Mesenchymal stem cell (in vitro differentiated cells and primary cell): ENCODE data around the gene DGCR2.

Experiments used
- DNase-seq: peaks from one replicate; pipeline ENCODE4 v3.0.0-alpha.2; 2013
- H2AFZ ChIP-seq: one replicate; pipeline ENCODE4 v1.6.1; 2013; ENCODE audit warnings: low read depth, mild to moderate bottlenecking, control low read depth, inconsistent platforms, low read length, moderate library complexity
- H2AK5ac ChIP-seq: 2 replicates; pipeline ENCODE4 v1.6.1; 2013; ENCODE audit warnings: low read length, moderate library complexity, mild to moderate bottlenecking, inconsistent platforms; ENCODE audit not compliant: severe bottlenecking
- H2BK120ac ChIP-seq: one replicate; pipeline ENCODE4 v1.6.1; 2013; ENCODE audit warnings: low read depth, mild to moderate bottlenecking, inconsistent platforms, low read length, moderate library complexity
- H2BK12ac ChIP-seq, 2 experiments: one replicate each; pipeline ENCODE4 v1.6.1; 2013; ENCODE audit warnings: inconsistent platforms in 2 of 2, low read length in 2 of 2, mild to moderate bottlenecking in 2 of 2, moderate library complexity in 2 of 2, control low read depth in 1 of 2
- H2BK15ac ChIP-seq: one replicate; pipeline ENCODE4 v1.6.1; 2013; ENCODE audit warnings: mild to moderate bottlenecking, low read depth, inconsistent platforms; ENCODE audit not compliant: poor library complexity, severe bottlenecking
- H2BK5ac ChIP-seq: 2 replicates; pipeline ENCODE4 v1.6.1; 2013; ENCODE audit warnings: low read depth, mild to moderate bottlenecking, low read length, control low read depth, inconsistent platforms; ENCODE audit not compliant: poor library complexity, severe bottlenecking
- H3K14ac ChIP-seq, 2 experiments: one replicate each; pipeline ENCODE4 v1.6.1; 2013; ENCODE audit warnings: inconsistent platforms in 2 of 2, low read length in 2 of 2, control low read depth in 1 of 2, mild to moderate bottlenecking in 1 of 2, moderate library complexity in 1 of 2
- H3K18ac ChIP-seq, 2 experiments: one replicate each; pipeline ENCODE4 v1.6.1; 2013; ENCODE audit warnings: inconsistent platforms in 2 of 2, low read length in 2 of 2, control low read depth in 1 of 2, low read depth in 1 of 2, mild to moderate bottlenecking in 1 of 2
- H3K23ac ChIP-seq, 2 experiments: one replicate each; pipeline ENCODE4 v1.6.1; 2013; ENCODE audit warnings: inconsistent platforms in 2 of 2, low read length in 2 of 2, mild to moderate bottlenecking in 2 of 2, moderate library complexity in 2 of 2, control low read depth in 1 of 2
- H3K27ac ChIP-seq: 2 replicates; pipeline ENCODE4 v1.5.1; 2013; ENCODE audit warnings: mild to moderate bottlenecking, moderate library complexity, low read length, control low read depth, inconsistent platforms; ENCODE audit not compliant: poor library complexity, severe bottlenecking
- H3K27me3 ChIP-seq, 2 experiments: 2 replicates each; pipeline versions ENCODE4 v1.6.1 to v1.7.0; 2013; ENCODE audit warnings: low read length in 2 of 2, mild to moderate bottlenecking in 2 of 2, moderate library complexity in 2 of 2, control low read depth in 1 of 2, inconsistent platforms in 1 of 2; ENCODE audit not compliant: control insufficient read depth in 1 of 2, insufficient read depth in 1 of 2
- H3K36me3 ChIP-seq, 2 experiments: 2 replicates each; pipeline versions ENCODE4 v1.6.1 to v1.7.0; 2013; ENCODE audit warnings: low read length in 2 of 2, control low read depth in 1 of 2, inconsistent platforms in 1 of 2, low read depth in 1 of 2, mild to moderate bottlenecking in 1 of 2; ENCODE audit not compliant: insufficient read depth in 2 of 2, control insufficient read depth in 1 of 2
- H3K4ac ChIP-seq, 2 experiments: one replicate each; pipeline ENCODE4 v1.6.1; 2013; ENCODE audit warnings: inconsistent platforms in 2 of 2, low read length in 2 of 2, mild to moderate bottlenecking in 2 of 2, moderate library complexity in 2 of 2, control low read depth in 1 of 2, low read depth in 1 of 2
- H3K4me1 ChIP-seq: 2 replicates; pipeline ENCODE4 v1.6.1; 2013; ENCODE audit warnings: low read depth, low read length, control low read depth; ENCODE audit not compliant: control insufficient read depth, insufficient read depth
- H3K4me2 ChIP-seq: 2 replicates; pipeline ENCODE4 v1.6.1; 2013; ENCODE audit warnings: low read length, mild to moderate bottlenecking, inconsistent platforms; ENCODE audit not compliant: poor library complexity, severe bottlenecking
- H3K4me3 ChIP-seq, 2 experiments: 2 replicates each; pipeline versions ENCODE4 v1.5.1 to v1.7.0; 2013; ENCODE audit warnings: low read length in 2 of 2, mild to moderate bottlenecking in 2 of 2, control low read depth in 1 of 2, low read depth in 1 of 2; ENCODE audit not compliant: insufficient read depth in 1 of 2
- H3K79me1 ChIP-seq: replicated peaks from 2 replicates; pipeline ENCODE4 v1.6.1; 2013; ENCODE audit warnings: mild to moderate bottlenecking, control low read depth, low read length, inconsistent platforms; ENCODE audit not compliant: poor library complexity, severe bottlenecking
- H3K9ac ChIP-seq: 2 replicates; pipeline ENCODE4 v1.7.0; 2013; ENCODE audit warnings: mild to moderate bottlenecking, low read length, moderate library complexity
- H3K9me3 ChIP-seq: 2 replicates; pipeline ENCODE4 v1.7.0; 2013; ENCODE audit warnings: mild to moderate bottlenecking, low read length; ENCODE audit not compliant: control insufficient read depth
- H4K8ac ChIP-seq: one replicate; pipeline ENCODE4 v1.6.1; 2013; ENCODE audit warnings: inconsistent platforms, mild to moderate bottlenecking, low read length, moderate library complexity
- H4K91ac ChIP-seq: one replicate; pipeline ENCODE4 v1.6.1; 2013; ENCODE audit warnings: mild to moderate bottlenecking, low read length, inconsistent platforms
- WGBS: methylation state at CpG from one replicate; pipeline ENCODE4 v1.1.7; 2013; ENCODE audit warnings: mixed read lengths; 5-methylcytosine and 5-hydroxymethylcytosine counted together

Gene DGCR2

DNA sequence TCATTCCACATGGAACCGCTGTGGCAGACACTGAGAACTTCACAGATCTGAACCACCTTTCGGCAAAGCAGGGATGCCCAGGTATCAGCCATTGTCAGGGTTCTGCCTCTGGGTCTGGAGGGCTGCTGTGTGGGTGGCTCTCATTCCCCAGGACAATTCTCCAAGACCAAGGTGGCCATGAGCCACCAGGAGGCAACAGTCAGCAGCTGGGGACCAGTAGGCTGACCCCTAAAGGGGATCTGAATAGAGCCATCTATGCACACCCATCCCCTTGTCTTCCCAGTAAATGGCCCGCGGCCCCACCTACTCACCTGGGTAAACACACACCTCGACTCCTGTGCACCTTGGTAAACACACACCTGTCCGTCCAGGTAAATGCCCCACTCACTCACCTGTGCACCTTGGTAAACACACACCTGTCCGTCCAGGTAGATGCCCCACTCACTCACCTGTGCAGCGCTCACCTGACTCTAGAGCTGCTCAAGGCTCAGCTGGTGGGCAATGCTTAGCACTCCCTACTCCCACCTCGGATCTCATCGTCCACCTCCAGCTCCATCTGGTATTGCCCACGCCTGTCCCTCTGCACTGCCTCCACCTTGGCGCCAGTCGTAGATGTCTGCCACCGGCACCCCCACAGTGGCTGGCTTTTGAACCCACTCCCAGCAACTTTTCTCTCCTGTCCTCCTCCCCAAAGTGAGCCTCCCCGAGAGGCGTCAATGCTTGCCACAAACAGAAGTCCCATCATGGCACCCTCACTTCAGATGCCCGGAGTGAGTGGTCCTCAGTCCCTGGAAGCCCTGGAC lies 46.1 kb upstream of the DGCR2 start:
- H2BK15ac ChIP-seq = peak overlapping the region; percentile 17
- no peak overlapping the region for H3K4ac ChIP-seq
- H2AK5ac ChIP-seq = no peak overlapping the region
- peaks cover 37 to 38% of the 10 kb centered on the region in 2 experiments for H3K27me3 ChIP-seq
- no peak overlapping the region for H2BK120ac ChIP-seq
- no peak overlapping the region for H3K4me3 ChIP-seq
- no peak overlapping the region for H3K23ac ChIP-seq
- peaks cover 28% of the 10 kb centered on the region for H3K4me1 ChIP-seq
- peaks cover 0 to 5% of the 10 kb centered on the region in 2 experiments for H3K36me3 ChIP-seq
- no peak overlapping the region for H3K9ac ChIP-seq
- H4K91ac ChIP-seq = no peak overlapping the region
- no peak overlapping the region for H4K8ac ChIP-seq
- H3K18ac ChIP-seq = no peak overlapping the region
- H3K27ac ChIP-seq = no peak overlapping the region
- H3K14ac ChIP-seq = no peak overlapping the region
- H2AFZ ChIP-seq = no peak overlapping the region
- 83% methylated on average over 17 of the region's 17 CpGs for WGBS
- no peaks in the 10 kb centered on the region for H3K9me3 ChIP-seq
- no peak overlapping the region for H2BK12ac ChIP-seq
- no peak overlapping the region for H3K4me2 ChIP-seq
- H3K79me1 ChIP-seq = no peaks in the 10 kb centered on the region
- H2BK5ac ChIP-seq = no peak overlapping the region
- DNase-seq = no peak

DNA sequence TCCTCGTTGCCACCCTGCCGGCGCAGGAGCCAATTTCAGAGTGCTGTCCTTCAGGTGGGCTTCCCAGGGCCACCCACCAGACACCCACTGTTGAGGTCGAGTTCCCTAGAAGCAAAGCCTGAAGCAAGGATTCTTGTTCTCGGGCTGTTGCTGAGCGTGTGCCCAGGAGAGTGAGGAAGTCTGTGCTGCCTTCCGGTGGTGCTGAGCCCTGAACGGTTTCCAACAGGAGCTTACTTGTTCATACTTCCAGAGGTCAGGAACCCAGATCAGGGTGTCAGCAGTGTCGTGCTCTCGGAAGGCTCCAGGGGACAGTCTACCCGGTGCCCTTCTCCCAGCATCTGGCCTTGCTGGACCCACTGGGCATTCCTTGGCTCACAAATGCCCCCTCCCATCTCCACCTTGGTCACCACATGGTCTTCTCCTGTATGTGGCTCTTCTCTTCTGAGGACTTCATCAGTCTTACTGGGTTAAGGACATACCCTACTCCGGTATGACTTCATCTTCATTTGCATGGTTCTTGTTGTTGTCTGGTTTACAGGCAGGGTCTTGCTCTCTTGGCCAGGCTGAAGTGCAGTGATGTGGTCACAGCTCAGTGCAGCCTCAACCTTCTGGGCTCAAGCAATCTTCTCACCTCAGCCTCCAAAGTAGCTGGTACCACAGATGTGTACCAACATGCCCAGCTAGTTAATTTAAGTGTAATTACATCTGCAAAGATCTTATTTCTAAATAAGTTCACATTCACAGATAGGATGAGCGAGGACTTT lies 45.1 kb upstream of the DGCR2 start:
- H3K4ac ChIP-seq = no peak overlapping the region
- H2AFZ ChIP-seq = no peak overlapping the region
- peaks cover 42% of the 10 kb centered on the region in 2 experiments for H3K27me3 ChIP-seq
- H3K14ac ChIP-seq = no peak overlapping the region
- H3K36me3 ChIP-seq = no peaks in the 10 kb centered on the region
- no peak overlapping the region for H3K9ac ChIP-seq
- H3K27ac ChIP-seq = no peak overlapping the region
- peaks cover 18% of the 10 kb centered on the region for H3K4me1 ChIP-seq
- H2BK5ac ChIP-seq = no peak overlapping the region
- H2AK5ac ChIP-seq = no peak overlapping the region
- H3K9me3 ChIP-seq = no peaks in the 10 kb centered on the region
- H2BK12ac ChIP-seq = no peak overlapping the region
- no peaks in the 10 kb centered on the region for H3K79me1 ChIP-seq
- 85% methylated on average over 13 of the region's 13 CpGs for WGBS
- no peak overlapping the region for H2BK120ac ChIP-seq
- H3K4me3 ChIP-seq = no peak overlapping the region
- no peak for DNase-seq
- no peak overlapping the region for H3K23ac ChIP-seq
- H4K91ac ChIP-seq = no peak overlapping the region
- H3K18ac ChIP-seq = no peak overlapping the region
- H3K4me2 ChIP-seq = no peak overlapping the region
- no peak overlapping the region for H2BK15ac ChIP-seq
- no peak overlapping the region for H4K8ac ChIP-seq

DNA sequence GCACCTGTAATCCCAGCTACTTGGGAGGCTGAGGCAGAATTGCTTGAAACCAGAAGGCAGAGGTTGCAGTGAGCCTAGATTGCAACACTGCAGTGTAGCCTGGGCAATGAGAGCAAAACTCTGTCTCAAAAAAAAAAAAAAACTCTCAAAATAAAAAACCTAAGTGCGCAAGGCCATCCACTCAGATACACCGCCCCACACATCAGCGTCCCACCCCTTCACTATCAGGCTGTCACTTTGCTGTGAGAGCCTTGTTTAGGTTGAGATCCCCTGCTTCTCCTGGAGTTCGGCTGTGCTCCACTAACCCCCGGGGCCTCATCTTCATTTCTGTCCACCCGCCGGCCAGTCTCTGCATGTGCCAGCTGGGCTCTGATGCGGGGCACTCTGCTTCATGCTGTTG lies 44.2 kb upstream of the DGCR2 start:
- no peak overlapping the region for H3K4me3 ChIP-seq
- no peak overlapping the region for H2BK5ac ChIP-seq
- H3K27ac ChIP-seq = no peak overlapping the region
- no peaks in the 10 kb centered on the region for H3K9me3 ChIP-seq
- no peak overlapping the region for H2BK15ac ChIP-seq
- no peak for DNase-seq
- no peaks in the 10 kb centered on the region for H3K36me3 ChIP-seq
- H4K8ac ChIP-seq = no peak overlapping the region
- no peak overlapping the region for H2BK12ac ChIP-seq
- H3K23ac ChIP-seq = no peak overlapping the region
- no peaks in the 10 kb centered on the region for H3K79me1 ChIP-seq
- H2AFZ ChIP-seq = no peak overlapping the region
- peaks cover 45 to 49% of the 10 kb centered on the region in 2 experiments for H3K27me3 ChIP-seq
- no peak overlapping the region for H3K4ac ChIP-seq
- no peak overlapping the region for H2AK5ac ChIP-seq
- H4K91ac ChIP-seq = no peak overlapping the region
- H3K4me2 ChIP-seq = no peak overlapping the region
- H3K18ac ChIP-seq = no peak overlapping the region
- 86% methylated on average over 8 of the region's 8 CpGs for WGBS
- peaks cover 15% of the 10 kb centered on the region for H3K4me1 ChIP-seq
- H3K9ac ChIP-seq = no peak overlapping the region
- H2BK120ac ChIP-seq = no peak overlapping the region
- H3K14ac ChIP-seq = no peak overlapping the region

DNA sequence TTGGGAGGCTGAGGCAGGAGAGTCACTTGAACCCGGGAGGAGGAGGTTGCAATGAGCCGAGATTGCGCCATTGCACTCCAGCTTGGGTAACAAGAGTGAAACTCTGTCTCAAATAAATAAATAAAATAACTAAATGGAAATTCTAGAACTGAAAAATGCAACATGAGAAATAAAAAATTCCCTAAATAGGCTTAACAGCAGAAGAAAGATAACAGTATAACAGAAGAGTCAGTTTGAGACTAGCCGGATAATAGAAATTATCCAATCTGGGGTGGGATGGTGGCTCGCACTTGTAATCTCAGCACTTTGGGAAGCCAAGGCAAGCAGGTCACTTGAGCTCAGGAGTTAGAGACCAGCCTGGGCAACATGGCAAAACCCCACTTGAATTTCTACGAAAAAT lies 42.2 kb upstream of the DGCR2 start:
- no peak overlapping the region for H3K18ac ChIP-seq
- H3K9ac ChIP-seq = no peak overlapping the region
- H4K8ac ChIP-seq = no peak overlapping the region
- H3K4me3 ChIP-seq = no peak overlapping the region
- H3K4me1 ChIP-seq = peaks cover 4% of the 10 kb centered on the region
- no peaks in the 10 kb centered on the region for H3K9me3 ChIP-seq
- no peak overlapping the region for H2BK12ac ChIP-seq
- 92% methylated on average over 4 of the region's 6 CpGs for WGBS
- no peak overlapping the region for H2BK5ac ChIP-seq
- H2BK15ac ChIP-seq = no peak overlapping the region
- no peak overlapping the region for H3K4me2 ChIP-seq
- H3K27me3 ChIP-seq = peaks cover 36 to 46% of the 10 kb centered on the region in 2 experiments
- no peak overlapping the region for H2AK5ac ChIP-seq
- no peak overlapping the region for H2BK120ac ChIP-seq
- H3K27ac ChIP-seq = no peak overlapping the region
- no peak overlapping the region for H3K23ac ChIP-seq
- no peak overlapping the region for H3K14ac ChIP-seq
- no peaks in the 10 kb centered on the region for H3K36me3 ChIP-seq
- no peak overlapping the region for H3K4ac ChIP-seq
- H4K91ac ChIP-seq = no peak overlapping the region
- H2AFZ ChIP-seq = no peak overlapping the region
- DNase-seq = no peak
- no peaks in the 10 kb centered on the region for H3K79me1 ChIP-seq
